ENCODE measurements around the gene ST3GAL5. TPM values are rescaled to one million over a fixed set of nuclear protein-coding genes. Genes with fewer than 3 reads are reported as not detected.
"Not testable (repeated sequence)": the region's sequence is repeated elsewhere in the genome, so short reads cannot be mapped to it uniquely, and the experiment has no call there.

Gene ST3GAL5
- polyA plus RNA-seq, 1 experiment, result 16.0 TPM

DNA sequence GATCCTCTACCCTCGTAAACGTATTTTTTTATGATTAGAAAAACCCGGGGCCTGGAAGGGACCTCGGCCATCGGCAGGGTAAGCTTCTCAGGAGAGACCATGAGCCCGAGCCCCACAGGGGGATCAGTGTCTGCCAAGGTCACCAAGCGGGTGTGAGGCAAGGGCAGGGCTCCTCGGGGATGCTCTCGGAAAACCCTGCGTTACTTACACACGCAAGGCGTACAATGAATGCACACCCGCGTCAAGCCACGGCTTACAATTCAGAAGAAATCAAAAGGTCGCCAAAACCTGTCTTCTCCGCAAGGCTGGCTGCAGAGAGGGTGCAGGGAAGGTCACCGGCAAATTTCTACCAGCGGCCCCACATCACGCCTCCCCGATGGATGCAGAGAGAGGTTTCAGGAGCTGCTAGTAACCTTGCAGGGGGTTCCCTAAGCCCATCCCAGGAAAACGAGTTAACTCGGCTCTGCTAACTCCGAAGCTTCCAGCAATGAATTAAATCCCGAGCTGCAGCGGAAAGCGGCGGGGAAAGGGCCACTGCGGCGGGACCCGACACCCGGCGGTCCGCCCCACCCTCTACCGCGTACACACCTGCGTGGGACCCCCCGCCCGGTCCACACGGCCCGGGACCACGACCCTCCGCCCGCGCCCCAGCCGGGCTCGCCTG, 638 bp downstream of the ST3GAL5 start:
- POLR2A ChIA-PET, result interaction anchor here (1.0 kb wide), 1 partner anchor 176 kb away, joined by 3 read pairs; no protein-coding TSS in a partner anchor
- CTCF ChIA-PET, result interaction anchor here (0.6 to 8.3 kb wide), 24 partner anchors 10 to 195 kb away, joined by 3 to 87 read pairs (median 5); no protein-coding TSS in a partner anchor
- no peaks in the 10 kb centered on the region for H3K27me3 ChIP-seq (ENCODE audit: control insufficient read depth, insufficient read depth, low read length)
- H3K4me3 ChIP-seq (ENCODE audit: low read depth, low read length), result peak overlapping the region; percentile 69
- DNase-seq (ENCODE audit: low read depth), result no peak
- TF ChIP-seq, protein P1, sequence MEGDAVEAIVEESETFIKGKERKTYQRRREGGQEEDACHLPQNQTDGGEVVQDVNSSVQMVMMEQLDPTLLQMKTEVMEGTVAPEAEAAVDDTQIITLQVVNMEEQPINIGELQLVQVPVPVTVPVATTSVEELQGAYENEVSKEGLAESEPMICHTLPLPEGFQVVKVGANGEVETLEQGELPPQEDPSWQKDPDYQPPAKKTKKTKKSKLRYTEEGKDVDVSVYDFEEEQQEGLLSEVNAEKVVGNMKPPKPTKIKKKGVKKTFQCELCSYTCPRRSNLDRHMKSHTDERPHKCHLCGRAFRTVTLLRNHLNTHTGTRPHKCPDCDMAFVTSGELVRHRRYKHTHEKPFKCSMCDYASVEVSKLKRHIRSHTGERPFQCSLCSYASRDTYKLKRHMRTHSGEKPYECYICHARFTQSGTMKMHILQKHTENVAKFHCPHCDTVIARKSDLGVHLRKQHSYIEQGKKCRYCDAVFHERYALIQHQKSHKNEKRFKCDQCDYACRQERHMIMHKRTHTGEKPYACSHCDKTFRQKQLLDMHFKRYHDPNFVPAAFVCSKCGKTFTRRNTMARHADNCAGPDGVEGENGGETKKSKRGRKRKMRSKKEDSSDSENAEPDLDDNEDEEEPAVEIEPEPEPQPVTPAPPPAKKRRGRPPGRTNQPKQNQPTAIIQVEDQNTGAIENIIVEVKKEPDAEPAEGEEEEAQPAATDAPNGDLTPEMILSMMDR (IDR thresholded peaks at IDR 0.05; ENCODE audit: insufficient read depth, low read depth, low read length), result no peak
- no peaks in the 10 kb centered on the region for H3K36me3 ChIP-seq (ENCODE audit: control insufficient read depth, insufficient read depth, low read length)

GRCh38 chr2:85887566-85888019, 1.2 kb downstream of the ST3GAL5 start:
- no peaks in the 10 kb centered on the region for H3K27me3 ChIP-seq (ENCODE audit: control insufficient read depth, insufficient read depth, low read length)
- TF ChIP-seq, protein P1 (IDR thresholded peaks at IDR 0.05; ENCODE audit: insufficient read depth, low read depth, low read length), result peak; percentile 44
- H3K36me3 ChIP-seq (ENCODE audit: control insufficient read depth, insufficient read depth, low read length), result no peaks in the 10 kb centered on the region
- CTCF ChIA-PET, result interaction anchor here (0.6 to 8.3 kb wide), 19 partner anchors 9 to 235 kb away, joined by 3 to 87 read pairs (median 5); no protein-coding TSS in a partner anchor
- no peak for DNase-seq (ENCODE audit: low read depth)
- POLR2A ChIA-PET, result no interaction called here
- peak overlapping the region; percentile 69 for H3K4me3 ChIP-seq (ENCODE audit: low read depth, low read length)

DNA sequence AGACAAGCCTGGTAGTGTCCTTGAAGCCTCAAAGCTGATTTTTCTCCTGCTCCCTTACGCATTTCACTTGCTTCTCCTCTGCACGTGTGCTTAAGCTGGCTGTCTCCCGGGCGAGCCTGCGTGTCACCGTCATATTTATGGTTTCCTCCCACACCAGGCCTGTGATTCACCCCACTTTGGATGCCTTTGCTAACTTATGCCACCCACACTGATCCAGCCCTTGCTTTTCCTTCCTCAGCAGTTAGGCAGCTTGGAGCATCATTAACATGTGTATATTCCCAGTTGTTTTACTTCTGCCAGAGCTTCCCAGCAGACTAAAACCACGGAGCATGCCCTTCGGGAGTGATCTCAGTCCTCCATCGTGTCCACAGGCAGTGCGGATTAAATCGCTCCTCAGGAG, 2.2 kb downstream of the ST3GAL5 start:
- POLR2A ChIA-PET, result no interaction called here

DNA sequence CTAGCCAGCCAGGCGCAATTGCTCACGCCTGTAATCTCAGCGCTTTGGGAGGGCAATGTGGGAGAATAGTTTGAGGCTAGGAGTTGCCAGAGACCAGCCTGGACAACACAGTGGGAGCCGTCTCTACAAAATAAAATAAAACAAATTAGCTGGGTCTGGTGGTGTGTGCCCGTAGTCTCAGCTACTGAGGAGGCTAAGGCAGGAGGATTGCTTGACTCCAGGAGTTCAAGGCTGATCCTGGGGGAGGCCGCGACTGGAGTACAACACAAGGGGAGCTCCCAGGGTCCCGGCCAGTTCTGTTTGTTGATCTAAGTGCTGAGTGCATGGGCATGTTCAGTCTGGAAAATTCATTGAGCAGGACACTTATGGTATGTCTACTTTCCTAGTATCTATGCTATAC, 2.6 kb downstream of the ST3GAL5 start:
- CTCF ChIA-PET, result interaction anchor here (0.6 to 8.3 kb wide), 8 partner anchors 8 to 219 kb away, joined by 3 to 87 read pairs (median 7); no protein-coding TSS in a partner anchor
- TF ChIP-seq, protein P1 (IDR thresholded peaks at IDR 0.05; ENCODE audit: insufficient read depth, low read depth, low read length), result no peak
- Histone ChIP-seq H3K36me3 (ENCODE audit: control insufficient read depth, insufficient read depth, low read length) (no peaks in the 10 kb centered on the region), H3K4me3 (ENCODE audit: low read depth, low read length) (no peak overlapping the region), H3K27me3 (ENCODE audit: control insufficient read depth, insufficient read depth, low read length) (no peaks in the 10 kb centered on the region)
- no peak for DNase-seq (ENCODE audit: low read depth)
- POLR2A ChIA-PET, result no interaction called here

More for the DNA sequence above, 2.2 kb downstream of the ST3GAL5 start:
- TF ChIP-seq, protein P1 (IDR thresholded peaks at IDR 0.05; ENCODE audit: insufficient read depth, low read depth, low read length), result no peak
- CTCF ChIA-PET, result interaction anchor here (0.6 to 8.3 kb wide), 10 partner anchors 8 to 218 kb away, joined by 3 to 87 read pairs (median 12); no protein-coding TSS in a partner anchor
- no peaks in the 10 kb centered on the region for H3K36me3 ChIP-seq (ENCODE audit: control insufficient read depth, insufficient read depth, low read length)
- H3K27me3 ChIP-seq (ENCODE audit: control insufficient read depth, insufficient read depth, low read length), result no peaks in the 10 kb centered on the region
- H3K4me3 ChIP-seq (ENCODE audit: low read depth, low read length), result no peak overlapping the region; the same call in 1 of the 2 replicates
- peak; percentile 95 for DNase-seq (ENCODE audit: low read depth)

- H3K4me3 ChIP-seq (ENCODE audit: low read depth, low read length); DNase-seq (ENCODE audit: low read depth); H3K27me3 ChIP-seq (ENCODE audit: control insufficient read depth, insufficient read depth, low read length); H3K36me3 ChIP-seq (ENCODE audit: control insufficient read depth, insufficient read depth, low read length); POLR2A ChIA-PET: not testable (repeated sequence)
- CTCF ChIA-PET, result interaction anchor here (0.7 to 1.3 kb wide), 3 partner anchors 9 to 198 kb away, joined by 3 read pairs; no protein-coding TSS in a partner anchor
Measured at GRCh38 chr2:85881781-85882180, 7.0 kb downstream of the ST3GAL5 start.

- POLR2A ChIA-PET; H3K4me3 ChIP-seq (ENCODE audit: low read depth, low read length); H3K36me3 ChIP-seq (ENCODE audit: control insufficient read depth, insufficient read depth, low read length); DNase-seq (ENCODE audit: low read depth); CTCF ChIA-PET; H3K27me3 ChIP-seq (ENCODE audit: control insufficient read depth, insufficient read depth, low read length): not testable (repeated sequence)
Measured at GRCh38 chr2:85880716-85881328, 8.0 kb downstream of the ST3GAL5 start.

Data from BJ (cell line).